ENCODE data around the gene AQP5.

Gene AQP5

GRCh38 chr12:49961111-49961922 is at the start of gene AQP5:
Gene AQP5 (plus strand): TSS chr12:49961872. CDS start chr12:49962018, 146 bp downstream.
- no peak for DNase-seq (ENCODE audit: low read depth in 2 of 2)

GRCh38 chr12:49912345-49913255 is 49.1 kb upstream of the AQP5 start:
- DNase-seq (ENCODE audit: low read depth in 2 of 2), result no peak

- no peak for DNase-seq (ENCODE audit: low read depth in 2 of 2)
These were observed 45.3 kb upstream of the AQP5 start for GRCh38 chr12:49916129-49916919.

- DNase-seq (ENCODE audit: low read depth in 2 of 2), result no peak
These were observed 44.4 kb upstream of the AQP5 start for GRCh38 chr12:49917166-49917787.

GRCh38 chr12:49917788-49918173 is 43.9 kb upstream of the AQP5 start:
- no peak for DNase-seq (ENCODE audit: low read depth in 2 of 2)

GRCh38 chr12:49920241-49920914 is 41.3 kb upstream of the AQP5 start:
- no peak for DNase-seq (ENCODE audit: low read depth in 2 of 2)

- DNase-seq (ENCODE audit: low read depth in 2 of 2), result no peak
These were observed 40.8 kb upstream of the AQP5 start for GRCh38 chr12:49920915-49921286.

- no peak for DNase-seq (ENCODE audit: low read depth in 2 of 2)
These were observed 40.4 kb upstream of the AQP5 start for GRCh38 chr12:49921299-49921698.

- DNase-seq (ENCODE audit: low read depth in 2 of 2), result no peak
These were observed 39.7 kb upstream of the AQP5 start for GRCh38 chr12:49921936-49922335.

- DNase-seq (ENCODE audit: low read depth in 2 of 2), result no peak
These were observed 39.2 kb upstream of the AQP5 start for GRCh38 chr12:49922349-49923034.

GRCh38 chr12:49923035-49923644 is 38.5 kb upstream of the AQP5 start:
- no peak for DNase-seq (ENCODE audit: low read depth in 2 of 2)

GRCh38 chr12:49923880-49924556 is 37.7 kb upstream of the AQP5 start:
- no peak for DNase-seq (ENCODE audit: low read depth in 2 of 2)

GRCh38 chr12:49924628-49925246 is 36.9 kb upstream of the AQP5 start:
- DNase-seq (ENCODE audit: low read depth in 2 of 2), result no peak

GRCh38 chr12:49925433-49926204 is 36.1 kb upstream of the AQP5 start:
- no peak for DNase-seq (ENCODE audit: low read depth in 2 of 2)

GRCh38 chr12:49928471-49928870 is 33.2 kb upstream of the AQP5 start:
- no peak for DNase-seq (ENCODE audit: low read depth in 2 of 2)

- no peak for DNase-seq (ENCODE audit: low read depth in 2 of 2)
These were observed 32.1 kb upstream of the AQP5 start for GRCh38 chr12:49929581-49929980.

- no peak for DNase-seq (ENCODE audit: low read depth in 2 of 2)
These were observed 31.0 kb upstream of the AQP5 start for GRCh38 chr12:49930515-49931288.
